Stimulated activated CD8-positive, alpha-beta memory T cell treated with anti-CD3 and anti-CD28 coated beads, Interleukin-7, amount 100 ng/mL, for 4 hours (primary cell): ENCODE results near the gene RNF187.
"Not testable (repeated sequence)": the region's sequence is repeated elsewhere in the genome, so short reads cannot be mapped to it uniquely, and the experiment has no call there.

Experiments used
- DNase-seq, 2 donors: peaks; one replicate each; pipeline ENCODE4 v3.0.0-alpha.2; 2020; ENCODE audit warnings: low read depth in 2 of 2

The RNF187 gene

DNA sequence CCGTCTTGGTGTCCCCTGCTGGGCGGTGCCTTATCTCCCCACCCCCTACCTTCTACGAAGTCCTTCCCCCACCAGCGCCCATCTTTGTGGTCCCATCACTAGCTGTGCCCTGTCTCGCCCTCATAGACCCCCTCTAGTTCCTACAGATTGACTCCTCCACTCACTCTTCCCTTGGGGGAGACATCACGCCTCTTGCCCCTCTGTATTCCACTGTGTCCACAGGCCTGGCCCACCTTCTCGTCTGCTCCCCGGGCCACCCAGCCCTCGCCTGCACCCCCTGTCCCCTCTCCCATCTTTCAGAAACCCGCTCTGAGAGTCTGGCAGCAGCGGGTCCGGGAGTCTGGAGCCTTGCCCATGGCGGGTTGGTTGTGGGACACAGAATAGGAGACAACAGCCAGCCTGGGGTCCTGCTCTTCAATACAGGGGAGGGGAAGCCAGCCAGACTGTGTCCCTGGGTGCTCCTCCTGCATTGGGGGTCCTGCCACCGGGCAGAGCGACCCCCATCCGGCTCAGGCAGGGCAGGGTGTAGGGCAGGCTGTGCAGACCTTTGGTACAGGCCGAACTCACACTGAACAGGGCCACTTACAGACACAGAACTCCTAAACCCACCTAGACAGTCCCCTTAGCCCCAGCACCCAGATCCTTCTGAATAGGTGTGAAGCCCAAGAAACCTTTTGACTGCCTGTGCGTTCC is 1.1 kb downstream of the RNF187 start:
- DNase-seq, result no peak

DNA sequence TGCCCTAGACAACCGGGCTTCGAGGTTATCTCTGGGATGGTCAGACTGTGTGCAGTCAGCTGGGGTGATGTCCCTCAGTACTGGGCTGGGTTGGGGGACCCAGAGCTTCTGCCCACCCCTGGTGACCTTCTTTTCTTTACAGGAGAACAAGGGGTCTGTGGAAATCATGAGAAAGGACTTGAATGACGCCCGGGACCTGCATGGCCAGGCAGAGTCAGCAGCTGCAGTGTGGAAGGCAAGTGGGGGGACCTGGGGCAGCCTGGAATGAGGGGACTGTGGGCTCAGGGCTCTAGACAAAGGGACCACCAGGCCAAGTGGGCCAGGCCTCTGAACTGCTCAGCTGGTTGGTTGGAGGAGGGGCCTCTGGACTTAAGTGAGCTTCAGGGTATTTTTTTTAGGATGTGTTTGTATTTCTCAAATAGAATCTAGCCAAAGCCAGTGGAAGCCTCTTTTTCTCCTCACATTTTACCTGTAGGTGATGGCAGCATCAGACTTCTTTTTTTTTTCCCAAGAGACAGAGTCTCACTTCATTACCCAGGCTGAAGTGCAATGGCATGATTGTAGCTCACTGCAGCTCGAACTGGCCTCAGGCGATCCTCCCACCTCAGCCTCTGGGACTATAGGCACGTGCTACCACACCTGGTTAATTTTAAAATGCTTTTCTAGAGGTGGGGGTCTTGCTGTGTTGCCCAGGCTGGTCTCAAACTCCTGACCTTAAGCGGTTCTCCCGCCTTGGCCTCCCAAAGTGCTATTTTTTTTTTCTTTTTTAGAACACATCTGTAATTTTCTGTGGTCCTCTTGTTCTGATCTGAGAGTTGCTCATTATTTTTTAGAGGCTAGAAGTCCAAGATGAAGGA is 1.9 kb downstream of the RNF187 start:
- DNase-seq, result no peak

DNA sequence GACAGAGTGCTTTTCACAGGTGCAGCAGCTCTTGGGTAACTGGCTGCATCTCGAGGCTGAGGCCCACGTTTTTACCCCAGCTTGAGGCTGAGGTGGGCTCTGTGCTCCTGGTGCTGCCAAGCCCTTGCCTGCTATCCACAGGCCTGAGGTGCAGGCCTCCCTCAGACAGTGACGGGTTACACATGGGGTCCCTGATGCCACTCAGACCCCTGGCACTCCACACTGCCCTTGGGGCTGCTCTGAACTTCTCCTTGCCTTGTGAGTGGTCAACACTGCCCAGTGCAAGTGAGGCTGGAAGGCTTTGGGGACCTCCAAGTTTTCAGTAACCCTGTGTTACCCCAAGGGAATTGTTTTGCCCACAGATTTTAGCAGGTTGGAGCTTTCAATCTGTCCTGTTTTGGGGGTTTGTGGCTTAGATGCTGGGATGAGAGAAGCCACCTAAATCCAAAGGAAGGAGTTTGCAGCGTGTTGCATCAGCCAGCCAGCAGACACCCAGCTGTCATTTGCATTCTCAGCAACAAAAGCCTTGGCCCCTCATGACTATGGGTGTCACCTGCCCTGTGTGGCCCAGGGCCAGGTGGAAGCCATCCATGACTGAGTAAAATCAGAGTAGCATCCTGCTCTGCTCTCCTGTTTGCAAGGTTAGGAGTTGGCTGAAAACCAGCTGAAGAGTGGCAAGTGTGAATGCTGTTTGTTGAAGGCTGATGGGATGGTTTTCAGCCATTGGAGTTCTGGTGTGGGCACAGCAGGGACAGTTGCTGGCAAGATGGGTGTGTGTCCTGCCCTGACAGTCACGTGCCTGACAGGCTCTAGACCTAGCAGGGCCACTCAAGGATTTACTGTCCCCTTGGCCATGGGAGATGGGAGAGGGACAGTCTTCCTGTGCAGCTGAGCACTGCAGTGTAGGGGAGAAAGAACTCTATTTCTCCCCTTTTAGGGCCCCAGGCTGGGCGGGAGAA is 3.2 kb downstream of the RNF187 start:
- DNase-seq, result no peak

DNA sequence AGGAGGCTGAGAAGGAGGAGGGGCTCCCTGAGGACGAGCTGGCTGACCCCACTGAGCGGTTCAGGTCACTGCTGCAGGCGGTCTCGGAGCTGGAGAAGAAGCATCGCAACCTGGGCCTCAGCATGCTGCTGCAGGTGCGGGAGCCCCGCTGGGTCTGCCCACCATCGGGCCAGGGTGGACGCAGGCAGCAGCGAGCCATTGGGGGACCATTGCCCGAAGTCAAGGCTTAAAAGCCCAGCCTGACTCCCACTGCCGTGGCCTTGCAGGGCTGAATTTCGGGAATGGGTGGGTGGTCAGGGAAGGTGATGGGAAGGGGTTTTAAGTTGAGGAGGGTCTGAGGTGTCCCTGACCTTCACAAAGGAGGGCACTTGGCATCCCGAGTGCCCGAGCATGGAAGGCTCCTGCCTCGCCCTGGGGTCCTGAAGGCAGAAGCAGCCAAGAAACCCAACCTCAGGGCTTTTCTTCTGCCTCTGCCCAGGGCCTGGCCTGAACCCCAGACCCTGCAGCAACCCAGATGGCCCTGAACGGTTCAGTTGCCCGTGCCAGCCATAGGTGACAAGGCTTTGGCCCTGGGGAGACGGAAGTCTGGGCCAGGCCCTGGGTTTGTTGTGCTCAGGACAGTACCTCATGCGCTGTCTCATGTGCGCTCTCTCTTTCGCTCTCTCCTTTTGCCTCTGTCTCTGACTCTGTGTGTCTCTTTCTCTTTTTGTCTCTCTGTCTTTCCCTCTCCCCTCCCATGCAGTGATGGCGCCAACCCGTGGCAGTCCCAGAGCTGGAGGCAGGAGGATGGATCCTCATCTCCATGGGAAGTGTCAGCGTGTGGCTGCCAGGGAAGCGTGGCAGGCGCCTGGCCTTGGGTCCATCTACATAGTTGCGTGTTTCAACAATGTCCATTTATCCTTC is 6.2 kb downstream of the RNF187 start:
- no peak for DNase-seq

DNA sequence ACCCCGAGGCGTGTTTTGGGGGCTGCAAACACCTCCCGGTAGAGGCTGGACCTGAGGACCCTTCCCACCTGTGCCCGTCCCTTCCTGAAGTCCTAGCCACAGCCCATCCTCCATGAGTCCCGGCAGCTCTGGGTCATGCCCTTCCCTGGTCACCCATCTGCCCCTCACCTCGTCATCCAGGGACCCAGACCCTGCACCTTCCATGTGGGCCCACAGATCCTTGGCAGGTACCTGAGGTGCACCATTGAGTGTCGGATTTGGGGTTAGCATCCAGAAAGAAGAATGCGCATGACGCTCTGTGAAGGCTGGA is 6.8 kb downstream of the RNF187 start:
- no peak for DNase-seq

DNA sequence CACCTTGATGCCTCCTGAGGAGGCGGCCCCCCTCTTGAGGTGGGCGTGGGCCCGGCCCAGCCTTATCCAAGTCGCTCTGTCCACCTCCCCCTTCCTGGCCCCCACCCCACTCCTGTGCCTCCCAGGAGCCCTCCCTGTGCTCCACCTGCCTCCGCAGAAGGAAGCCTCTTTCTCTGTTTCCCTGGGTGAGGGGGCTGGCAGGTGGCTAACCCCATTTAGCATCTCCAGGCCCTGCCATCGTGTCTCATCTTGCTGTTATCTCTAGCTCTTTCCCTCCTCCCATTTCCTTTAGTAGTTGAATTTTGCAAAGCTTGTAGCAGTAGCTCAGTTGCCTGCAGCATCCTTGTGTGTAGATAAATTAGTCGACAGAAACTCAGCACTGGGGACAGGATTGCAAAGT is 7.2 kb downstream of the RNF187 start:
- no peak for DNase-seq

DNA sequence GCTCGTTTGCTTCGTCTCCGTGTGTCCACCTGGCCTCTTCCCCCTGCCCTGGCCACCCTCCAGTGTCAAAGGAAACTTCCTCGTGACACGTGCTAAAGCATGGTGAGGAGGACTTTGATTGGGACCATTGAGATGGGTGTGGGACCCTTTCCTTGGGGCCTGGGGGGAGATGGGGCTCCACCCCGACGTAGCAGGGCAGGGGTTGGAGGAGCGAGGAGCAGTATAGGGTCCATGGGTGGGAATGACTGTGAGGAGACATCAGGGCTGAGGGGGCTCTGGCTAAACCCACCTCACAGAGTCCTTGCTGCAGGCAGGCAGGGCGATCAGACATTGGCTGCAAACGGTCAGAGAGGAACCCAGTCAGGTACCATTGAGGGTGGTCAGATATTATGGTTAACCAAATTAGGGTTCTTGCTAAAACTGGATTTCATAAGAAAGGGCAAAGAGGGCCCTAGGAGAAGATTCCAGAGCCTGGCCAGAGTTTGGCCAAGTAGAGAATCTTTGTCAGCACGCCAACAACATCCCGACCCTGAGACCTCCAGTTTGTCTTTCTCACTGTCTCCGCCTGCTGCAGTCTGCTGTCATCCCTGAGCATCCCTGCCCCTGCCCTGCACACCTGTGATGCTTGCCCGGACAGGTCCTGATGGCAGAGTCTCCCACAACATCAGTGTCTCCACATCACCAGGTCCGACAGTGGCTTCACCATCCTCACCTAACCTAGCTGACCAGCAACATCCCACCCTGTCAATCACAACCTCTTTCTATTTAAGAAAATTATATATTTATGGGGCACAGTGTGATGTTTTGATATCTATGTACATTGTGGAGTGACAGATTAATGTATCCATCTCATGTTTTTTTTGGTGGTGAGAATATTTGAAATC is 8.0 kb downstream of the RNF187 start:
- DNase-seq, result no peak

DNA sequence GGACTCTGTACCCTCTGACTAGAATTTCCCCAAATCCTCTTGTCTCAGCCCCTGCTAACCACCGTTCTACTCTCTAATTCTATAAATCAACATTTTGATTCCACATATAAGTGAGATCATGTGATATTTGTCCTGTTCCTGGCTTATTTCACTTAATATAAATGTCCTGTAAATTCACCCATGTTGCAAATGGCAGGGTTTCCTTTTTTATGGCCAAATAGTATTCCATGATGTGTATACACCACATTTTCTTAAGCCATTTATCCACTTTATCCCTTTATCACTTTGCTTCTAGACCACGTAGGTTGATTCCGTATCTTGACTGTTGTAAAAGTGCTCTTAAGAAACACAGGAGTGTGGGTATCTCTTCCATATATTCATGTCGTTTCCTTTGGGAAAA is 8.9 kb downstream of the RNF187 start:
- no peak for DNase-seq

DNA sequence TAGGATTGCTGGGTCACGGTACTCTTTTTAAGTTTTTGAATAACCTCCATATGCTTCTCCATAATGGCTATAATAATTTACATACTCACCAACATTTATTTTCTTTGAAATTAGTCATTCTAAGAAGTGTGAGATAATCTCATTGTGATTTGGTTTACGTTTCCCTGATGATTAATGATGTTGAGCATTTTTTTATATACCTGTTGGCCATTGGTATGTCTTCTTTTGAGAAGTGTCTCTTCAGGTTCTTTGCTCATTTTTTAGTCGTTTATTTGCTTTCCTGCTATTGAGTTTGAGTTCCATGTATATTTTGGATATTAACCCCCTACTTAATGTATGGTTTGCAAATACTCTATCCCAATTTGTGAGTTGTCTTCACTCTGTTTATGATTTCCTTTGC is 9.3 kb downstream of the RNF187 start:
- no peak for DNase-seq

DNA sequence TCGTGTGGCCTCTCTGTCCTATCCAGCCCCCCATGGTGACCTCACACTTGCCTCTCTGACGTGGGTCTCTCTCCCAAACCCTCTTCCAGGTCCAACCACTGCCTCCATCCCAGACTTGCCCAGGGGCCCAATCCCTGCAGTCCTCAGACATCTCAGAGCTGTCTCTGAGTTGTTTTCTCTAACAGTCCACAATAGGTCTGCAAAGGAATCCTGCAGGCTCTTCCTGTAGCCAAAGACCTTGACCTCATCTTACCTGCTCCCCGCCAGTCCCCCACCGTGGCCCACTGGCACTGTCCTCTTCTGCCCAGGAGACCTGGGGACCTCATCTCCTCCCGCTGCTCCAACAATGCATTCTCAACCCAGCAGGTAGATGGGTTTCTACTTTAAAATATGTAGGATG is 10.0 kb downstream of the RNF187 start:
- DNase-seq, result no peak

DNA sequence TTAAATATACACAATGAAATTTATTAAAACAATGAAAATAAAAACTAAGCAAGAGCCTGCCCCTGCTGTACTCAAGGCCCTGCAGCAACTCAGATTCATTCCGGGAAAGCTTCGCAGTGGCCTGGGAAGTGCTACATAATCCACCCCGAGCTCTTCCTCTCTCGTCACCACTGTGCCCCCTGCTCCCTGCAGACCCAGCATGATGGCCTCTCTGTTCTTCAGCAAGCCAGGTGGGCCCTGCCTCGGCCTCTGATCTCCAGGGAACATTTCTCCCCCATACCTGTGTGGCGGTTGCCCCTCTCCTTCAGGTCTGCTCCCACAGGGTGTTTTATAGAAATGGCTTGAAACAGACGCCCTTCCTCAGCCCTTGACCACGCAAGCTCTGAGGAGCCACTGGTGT is 10.6 kb downstream of the RNF187 start:
- no peak for DNase-seq

DNA sequence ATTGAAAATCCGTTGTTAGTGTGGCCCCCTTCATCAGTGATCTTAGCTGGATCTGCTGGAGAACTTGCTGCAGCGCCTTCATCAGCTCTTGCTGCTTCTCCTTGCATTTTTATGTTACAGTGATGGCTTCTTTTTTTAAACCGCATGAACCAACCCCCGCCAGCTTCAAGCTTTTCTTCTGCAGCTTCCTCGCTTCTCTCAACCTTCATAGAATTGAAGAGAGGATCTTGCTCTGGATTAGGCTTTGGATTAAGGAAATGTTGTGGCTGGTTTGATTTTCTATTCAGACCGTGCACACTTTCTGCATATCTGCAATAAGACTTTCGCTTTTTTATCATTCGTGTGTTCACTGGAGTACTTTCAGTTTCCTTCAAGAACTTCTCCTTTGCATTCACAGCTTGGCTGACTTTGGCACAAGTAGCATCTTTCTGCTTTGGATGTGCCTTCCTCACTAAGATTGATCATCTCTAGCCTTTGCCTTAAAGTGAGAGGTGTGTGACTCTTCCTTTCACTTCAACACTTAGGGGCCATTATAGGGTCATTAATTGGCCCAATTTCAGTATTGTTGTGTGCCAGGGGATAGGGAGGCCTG is 13.1 kb downstream of the RNF187 start:
- DNase-seq, result no peak

DNA sequence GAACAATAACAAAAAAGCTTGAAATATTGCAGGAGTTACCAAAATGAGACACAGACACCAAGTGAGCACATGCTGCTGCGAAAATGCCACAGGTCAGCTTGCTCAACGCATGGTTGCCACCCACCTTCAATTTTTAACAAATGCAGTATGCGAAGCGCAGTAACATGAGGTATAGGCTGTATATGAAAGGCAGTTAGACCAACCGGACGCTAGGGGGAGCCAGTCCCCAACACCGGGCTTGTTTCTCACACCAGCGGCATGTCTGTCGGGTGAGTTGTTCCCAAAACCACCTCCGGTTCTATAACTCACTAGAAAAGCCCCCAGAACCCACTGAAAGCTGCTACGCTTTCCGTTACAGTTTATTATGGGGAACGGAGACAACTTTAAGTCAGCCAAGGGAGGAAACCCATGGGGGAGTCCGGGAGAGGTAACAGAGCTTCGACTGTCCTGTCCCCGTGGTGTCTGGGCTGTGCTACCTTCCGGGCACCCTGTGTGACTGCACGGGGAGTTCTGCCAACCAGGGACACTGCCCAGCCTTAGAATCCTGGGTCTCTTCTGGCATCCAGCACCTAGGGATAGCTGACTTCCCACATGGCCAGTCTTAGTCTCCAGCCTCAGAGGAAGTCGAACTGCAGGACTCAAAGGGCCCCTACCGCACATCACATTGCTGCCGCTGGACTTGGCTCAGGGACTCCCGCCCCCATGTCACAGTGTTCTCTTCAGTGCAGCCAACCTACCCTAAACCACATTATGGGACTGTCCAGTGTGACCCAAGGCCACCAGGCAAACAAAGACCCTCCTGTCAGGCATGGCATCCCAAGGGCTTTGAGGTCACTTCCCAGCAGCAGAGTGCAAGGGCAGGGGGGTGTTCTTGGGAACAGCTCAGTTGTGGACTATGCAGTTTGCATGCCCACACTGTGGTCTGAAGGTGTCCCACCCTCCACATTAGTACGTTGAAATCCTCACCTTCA is 14.0 kb downstream of the RNF187 start:
- peak; percentile 80 to 85 for DNase-seq

DNA sequence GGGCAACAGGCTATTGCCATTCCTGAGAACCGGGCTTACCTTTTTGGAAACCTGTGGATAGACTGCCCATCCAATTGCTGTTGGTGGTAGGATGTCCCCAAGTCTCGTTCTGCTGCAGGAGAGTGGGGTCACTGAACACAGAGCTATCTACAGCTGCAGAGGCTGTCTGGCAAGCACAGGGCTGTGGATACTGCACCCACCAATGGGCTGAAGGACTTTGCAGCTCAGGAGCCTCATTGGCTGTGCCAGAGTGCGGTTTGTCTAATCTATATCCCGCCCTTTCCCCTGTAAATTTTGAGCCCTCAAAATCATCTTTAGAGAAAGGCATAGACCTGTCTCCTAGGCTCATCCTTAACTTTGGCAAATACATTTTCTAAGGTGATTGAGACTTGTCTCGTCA is 15.3 kb downstream of the RNF187 start:
- no peak for DNase-seq

DNA sequence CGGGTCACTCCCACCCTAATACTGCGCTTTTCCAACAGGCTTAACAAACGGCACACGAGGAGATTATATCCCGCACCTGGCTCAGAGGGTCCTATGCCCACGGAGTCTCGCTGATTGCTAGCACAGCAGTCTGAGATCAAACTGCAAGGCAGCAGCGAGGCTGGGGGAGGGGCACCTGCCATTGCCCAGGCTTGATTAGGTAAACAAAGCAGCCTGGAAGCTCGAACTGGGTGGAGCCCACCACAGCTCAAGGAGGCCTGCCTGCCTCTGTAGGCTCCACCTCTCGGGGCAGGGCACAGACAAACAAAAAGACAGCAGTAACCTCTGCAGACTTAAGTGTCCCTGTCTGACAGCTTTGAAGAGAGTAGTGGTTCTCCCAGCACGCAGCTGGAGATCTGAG is 18.8 kb downstream of the RNF187 start:
- DNase-seq, result not testable (repeated sequence)

DNA sequence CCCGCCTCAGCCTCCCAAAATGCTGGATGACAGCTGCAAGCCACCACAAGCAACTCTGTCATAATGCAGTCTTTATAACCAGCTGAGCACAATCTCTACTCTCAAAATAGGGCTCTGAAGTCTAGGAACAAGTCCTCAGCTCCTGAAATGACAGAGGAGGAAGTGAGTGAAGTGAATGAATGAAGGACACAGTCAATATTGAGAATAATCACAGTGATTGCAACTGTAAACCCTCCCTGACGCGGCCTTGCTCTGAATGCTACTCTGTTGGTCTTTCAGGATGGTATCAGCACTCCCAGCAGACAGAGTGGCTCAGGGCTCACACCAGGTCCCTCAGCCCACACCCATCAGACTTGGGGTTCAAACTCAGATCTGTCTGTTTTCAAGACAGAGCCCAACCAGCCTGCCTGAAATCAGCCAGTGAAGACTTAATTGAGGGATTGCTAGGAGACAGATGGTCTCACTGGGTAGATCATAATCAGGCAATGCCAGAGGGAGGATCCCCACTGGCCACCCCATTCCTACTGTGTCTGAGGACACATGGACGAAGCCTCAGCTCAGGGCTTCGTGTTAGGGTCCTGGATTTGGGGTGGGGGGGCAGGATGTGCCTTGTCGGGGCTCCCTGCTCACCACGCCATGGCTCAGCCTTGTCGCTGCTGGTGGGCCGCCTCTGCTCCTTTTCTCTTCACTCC is 20.9 kb downstream of the RNF187 start:
- no peak for DNase-seq

DNA sequence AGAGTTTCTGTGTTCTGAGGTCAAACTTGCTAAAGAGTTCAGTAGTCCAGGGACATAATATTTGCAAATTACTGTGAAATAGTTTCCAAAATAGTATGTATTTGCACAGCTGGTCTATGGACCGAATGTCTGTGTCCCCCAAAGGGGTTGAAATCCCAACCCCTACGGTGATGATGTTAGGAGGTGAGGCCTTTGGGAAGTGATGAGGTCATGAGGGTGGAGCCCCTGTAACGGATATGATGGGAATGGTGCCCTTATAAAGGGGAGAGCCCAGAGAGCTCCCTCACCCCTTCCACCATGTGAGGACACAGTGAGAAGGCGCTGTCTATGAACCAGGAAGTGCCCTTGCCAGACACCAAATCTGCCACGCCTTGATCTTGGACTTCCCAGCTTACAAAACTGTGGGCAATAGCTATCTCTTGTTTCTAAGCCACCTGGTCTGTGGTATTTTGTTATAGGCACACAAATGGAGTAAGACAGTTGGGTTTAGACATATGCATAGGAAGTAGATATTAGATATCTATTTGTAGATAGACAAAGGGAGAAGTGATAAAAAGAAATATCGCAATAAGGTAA is 21.7 kb downstream of the RNF187 start:
- DNase-seq, result no peak
